Measurements from ENCODE around the gene ZNF146. TPM values are rescaled to one million over a fixed set of nuclear protein-coding genes. Genes with fewer than 3 reads are reported as not detected.
"Not testable (repeated sequence)": the region's sequence is repeated elsewhere in the genome, so short reads cannot be mapped to it uniquely, and the experiment has no call there.

Gene ZNF146
- total and polyA plus RNA-seq, 2 of the 8 experiments (the other 6 are each of a cell fraction or from before 2014, with no cell fraction given): 27.0 to 161 TPM

GRCh38 chr19:36225219-36225892 lies 10.4 kb downstream of the ZNF146 start (continued):
- no peak for TF ChIP-seq SUZ12 (IDR thresholded peaks at IDR 0.05; ENCODE audit: low read length)
- TF ChIP-seq RBBP5 (IDR thresholded peaks at IDR 0.05; ENCODE audit: borderline replicate concordance, low read depth, low read length): no peak
- TF ChIP-seq JUND (IDR thresholded peaks at IDR 0.05; ENCODE audit: low read length): no peak

DNA sequence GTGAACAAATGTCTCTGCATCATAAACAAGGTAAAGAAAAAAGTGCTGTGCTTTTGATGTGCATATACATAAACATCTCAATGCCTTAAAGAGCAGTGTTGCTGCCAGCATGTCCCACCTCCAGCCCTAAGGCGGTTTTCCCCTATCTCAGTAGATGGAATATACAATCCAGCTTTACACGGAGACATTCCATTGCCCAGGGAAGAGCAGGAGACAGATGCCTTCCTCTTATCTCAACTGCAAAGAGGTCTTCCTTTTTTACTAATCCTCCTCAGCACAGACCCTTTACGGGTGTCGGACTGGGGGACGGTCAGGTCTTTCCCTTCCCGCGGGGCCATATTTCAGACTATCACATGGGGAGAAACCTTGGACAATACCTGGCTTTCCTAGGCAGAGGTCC lies 18.7 kb downstream of the ZNF146 start:
- H4K91ac ChIP-seq (replicated peaks; ENCODE audit: insufficient read length, low read length); FAIRE-seq; H2BK20ac ChIP-seq (ENCODE audit: low read length); H3K4me3 ChIP-seq (ENCODE audit: extremely low read depth in 1 of 4, insufficient read depth in 2 of 4, low read depth in 3 of 4, low read length in 4 of 4); H3K4ac ChIP-seq (replicated peaks; ENCODE audit: insufficient read length, low read depth, low read length); H3K9me3 ChIP-seq (ENCODE audit: insufficient read depth in 2 of 2, low read depth in 1 of 2, low read length in 1 of 2); H3K27me3 ChIP-seq (replicated peaks in 1 of 4; ENCODE audit: control insufficient read depth in 3 of 4, extremely low read depth in 1 of 4, insufficient read depth in 3 of 4, low read length in 3 of 4); H3K4me1 ChIP-seq (replicated peaks in 1 of 4; ENCODE audit: control insufficient read depth in 3 of 4, insufficient read depth in 4 of 4, low read length in 3 of 4); H3K18ac ChIP-seq (ENCODE audit: extremely low read depth, low read length); H3K79me1 ChIP-seq (ENCODE audit: low read depth, low read length); H3K56ac ChIP-seq (replicated peaks; ENCODE audit: insufficient read length, low read depth, low read length); H2BK120ac ChIP-seq (replicated peaks; ENCODE audit: low read depth, low read length); DNase-seq (ENCODE audit: low read depth in 1 of 2, low spot score in 2 of 2); H2BK12ac ChIP-seq (ENCODE audit: low read depth, low read length); H2BK15ac ChIP-seq (ENCODE audit: low read length); H4K20me1 ChIP-seq (replicated peaks in 1 of 2; ENCODE audit: control insufficient read depth in 1 of 2, insufficient read depth in 2 of 2, low read length in 2 of 2); H3K27ac ChIP-seq (ENCODE audit: low read depth, low read length); H2AK5ac ChIP-seq (ENCODE audit: low read depth, low read length); H3K9ac ChIP-seq (replicated peaks in 1 of 4; ENCODE audit: extremely low read depth in 1 of 4, low read depth in 3 of 4, low read length in 3 of 4); H3K23me2 ChIP-seq (ENCODE audit: low read depth, low read length); H4K5ac ChIP-seq (ENCODE audit: insufficient read length, low read depth, low read length); H4K8ac ChIP-seq (ENCODE audit: extremely low read depth, insufficient read depth, low read length); H3K4me2 ChIP-seq (ENCODE audit: insufficient read depth in 1 of 2, low read depth in 2 of 2, low read length in 2 of 2); H3K23ac ChIP-seq (ENCODE audit: insufficient read length); H3K14ac ChIP-seq (ENCODE audit: insufficient read length); H2BK5ac ChIP-seq (ENCODE audit: low read depth, low read length); H2AFZ ChIP-seq (ENCODE audit: low read length): not testable (repeated sequence)
- peaks cover 38 to 95% (median 71%) of the 10 kb centered on the region in 4 experiments for H3K36me3 ChIP-seq (ENCODE audit: control insufficient read depth in 2 of 4, insufficient read depth in 4 of 4, low read length in 3 of 4)
- peaks cover 0 to 19% of the 10 kb centered on the region in 2 experiments; a peak in 2 of 4 replicates for H3K79me2 ChIP-seq (ENCODE audit: control insufficient read depth in 1 of 2, insufficient read depth in 2 of 2, low read length in 2 of 2)
- 90% methylated on average over 7 of the region's 7 CpGs; no CpG with 5 or more reads in 1 of the 2 experiments for WGBS, 2 experiments (ENCODE audit: extremely low coverage in 1 of 2, insufficient coverage in 1 of 2, insufficient read length in 1 of 2, insufficient replicate concordance in 2 of 2, low coverage in 1 of 2, low lambda C conversion rate in 2 of 2, missing lambda C conversion rate in 1 of 2)
- POLR2A ChIA-PET (ENCODE audit: partially characterized antibody): interaction anchor here (0.6 to 2.3 kb wide), 3 partner anchors 10 to 54 kb away, joined by 3 to 20 read pairs (median 3); partner anchors contain the start of genes ZNF146 and ZNF565
- CTCF ChIA-PET (ENCODE audit: partially characterized antibody): interaction anchor here (1.1 kb wide), 1 partner anchor 18 kb away, joined by 3 read pairs; the partner anchor contains the start of gene ZNF146
